OCI-M1 (cell line): Measurements from ENCODE around the gene ZNF804A.

ENCODE experiments used
- DNase-seq: peaks from one replicate; lab custom pipeline; 2025; lab: John Stamatoyannopoulos, UW

Gene ZNF804A

GRCh38 chr2:184610891-184611290 lies 12.6 kb downstream of the ZNF804A start:
- DNase-seq: no peak

GRCh38 chr2:184611361-184612085 lies 13.2 kb downstream of the ZNF804A start:
- peak; percentile 74 for DNase-seq

- DNase-seq: no peak
Observed at GRCh38 chr2:184620367-184620766, 22.0 kb downstream of the ZNF804A start.

- peak; percentile 40 for DNase-seq
Observed at GRCh38 chr2:184624311-184624710, 26.0 kb downstream of the ZNF804A start.

- peak; percentile 84 for DNase-seq
Observed at GRCh38 chr2:184628051-184628450, 29.7 kb downstream of the ZNF804A start.

GRCh38 chr2:184633726-184634125 lies 35.4 kb downstream of the ZNF804A start:
- peak; percentile 91 for DNase-seq

- DNase-seq: peak; percentile 48
Observed at GRCh38 chr2:184637781-184638180, 39.5 kb downstream of the ZNF804A start.

GRCh38 chr2:184644685-184645084 lies 46.4 kb downstream of the ZNF804A start:
- no peak for DNase-seq

- DNase-seq: no peak
Observed at GRCh38 chr2:184646177-184646576, 47.8 kb downstream of the ZNF804A start.

GRCh38 chr2:184646593-184646992 lies 48.3 kb downstream of the ZNF804A start:
- DNase-seq: no peak

- DNase-seq: no peak
Observed at GRCh38 chr2:184654945-184655344, 56.6 kb downstream of the ZNF804A start.

- DNase-seq: peak; percentile 23
Observed at GRCh38 chr2:184677171-184677570, 78.8 kb downstream of the ZNF804A start.

GRCh38 chr2:184679219-184680018 lies 81.1 kb downstream of the ZNF804A start:
- DNase-seq: no peak

- DNase-seq: no peak
Observed at GRCh38 chr2:184680825-184681224, 82.5 kb downstream of the ZNF804A start.

- DNase-seq: no peak
Observed at GRCh38 chr2:184681642-184682321, 83.5 kb downstream of the ZNF804A start.

GRCh38 chr2:184683911-184684310 lies 85.6 kb downstream of the ZNF804A start:
- DNase-seq: peak; percentile 85

- DNase-seq: peak; percentile 83
Observed at GRCh38 chr2:184685999-184686841, 87.9 kb downstream of the ZNF804A start.

GRCh38 chr2:184689638-184690037 lies 91.3 kb downstream of the ZNF804A start:
- no peak for DNase-seq

- peak; percentile 26 for DNase-seq
Observed at GRCh38 chr2:184692141-184692734, 93.9 kb downstream of the ZNF804A start.

- DNase-seq: no peak
Observed at GRCh38 chr2:184696644-184697043, 98.3 kb downstream of the ZNF804A start.

GRCh38 chr2:184698476-184698875 lies 100.1 kb downstream of the ZNF804A start:
- DNase-seq: no peak
